NCI-H774 (cell line): ENCODE data around the gene ADI1.

Experiments used
- DNase-seq: peaks from one replicate; lab custom pipeline; 2025; lab: John Stamatoyannopoulos, UW

The ADI1 gene

GRCh38 chr2:3480352-3481010 lies 38.9 kb downstream of the ADI1 start:
- DNase-seq: peak; percentile 23

- DNase-seq: no peak
Observed at GRCh38 chr2:3479430-3480320, 39.7 kb downstream of the ADI1 start.

GRCh38 chr2:3478846-3479385 lies 40.4 kb downstream of the ADI1 start:
- no peak for DNase-seq

- no peak for DNase-seq
Observed at GRCh38 chr2:3476985-3477327, 42.4 kb downstream of the ADI1 start.

- DNase-seq: no peak
Observed at GRCh38 chr2:3476321-3476984, 42.9 kb downstream of the ADI1 start.

- DNase-seq: no peak
Observed at GRCh38 chr2:3475771-3476170, 43.6 kb downstream of the ADI1 start.

- DNase-seq: no peak
Observed at GRCh38 chr2:3472966-3473365, 46.4 kb downstream of the ADI1 start.

- no peak for DNase-seq
Observed at GRCh38 chr2:3472296-3472695, 47.0 kb downstream of the ADI1 start.

GRCh38 chr2:3470856-3471737 lies 48.2 kb downstream of the ADI1 start:
- no peak for DNase-seq

GRCh38 chr2:3470166-3470651 lies 49.1 kb downstream of the ADI1 start:
- no peak for DNase-seq

- DNase-seq: no peak
Observed at GRCh38 chr2:3469486-3469885, 49.8 kb downstream of the ADI1 start.

GRCh38 chr2:3468296-3468988 lies 50.9 kb downstream of the ADI1 start:
- DNase-seq: no peak

- DNase-seq: no peak
Observed at GRCh38 chr2:3467654-3468053, 51.7 kb downstream of the ADI1 start.

GRCh38 chr2:3466966-3467365 lies 52.4 kb downstream of the ADI1 start:
- DNase-seq: no peak

GRCh38 chr2:3466482-3466863 lies 52.9 kb downstream of the ADI1 start:
- DNase-seq: no peak

GRCh38 chr2:3465844-3466481 lies 53.4 kb downstream of the ADI1 start:
- DNase-seq: no peak

- DNase-seq: no peak
Observed at GRCh38 chr2:3465328-3465727, 54.0 kb downstream of the ADI1 start.

GRCh38 chr2:3464401-3465005 lies 54.8 kb downstream of the ADI1 start:
- DNase-seq: no peak

- no peak for DNase-seq
Observed at GRCh38 chr2:3463944-3464343, 55.4 kb downstream of the ADI1 start.
